ENCODE results near the gene ZP4.

The ZP4 gene

GRCh38 chr1:237858992-237859391, 31.7 kb downstream of the ZP4 start:
- TF ChIP-seq TAF1 (IDR thresholded peaks at IDR 0.05; ENCODE audit: borderline replicate concordance, insufficient read depth, low read length), result no peak
- TF ChIP-seq REST (IDR thresholded peaks at IDR 0.05; ENCODE audit: insufficient read depth in 1 of 2, low read depth in 2 of 2, low read length in 2 of 2), result no peak
- TF ChIP-seq POLR2AphosphoS5 (IDR thresholded peaks at IDR 0.05; ENCODE audit: low read depth, low read length), result no peak
- no peak for TF ChIP-seq FOXP2 (optimal IDR thresholded peaks at IDR 0.05; ENCODE audit: borderline replicate concordance, extremely low read depth, extremely low read length, insufficient read depth)
- TF ChIP-seq SIN3A (IDR thresholded peaks at IDR 0.05; ENCODE audit: borderline replicate concordance, insufficient read depth, low read length), result no peak

GRCh38 chr1:237857455-237857854, 33.3 kb downstream of the ZP4 start:
- no peak for TF ChIP-seq FOXP2 (optimal IDR thresholded peaks at IDR 0.05; ENCODE audit: borderline replicate concordance, extremely low read depth, extremely low read length, insufficient read depth)
- no peak for TF ChIP-seq REST (IDR thresholded peaks at IDR 0.05; ENCODE audit: insufficient read depth in 1 of 2, low read depth in 2 of 2, low read length in 2 of 2)
- TF ChIP-seq TAF1 (IDR thresholded peaks at IDR 0.05; ENCODE audit: borderline replicate concordance, insufficient read depth, low read length), result no peak
- no peak for TF ChIP-seq POLR2AphosphoS5 (IDR thresholded peaks at IDR 0.05; ENCODE audit: low read depth, low read length)
- no peak for TF ChIP-seq SIN3A (IDR thresholded peaks at IDR 0.05; ENCODE audit: borderline replicate concordance, insufficient read depth, low read length)

- no peak for TF ChIP-seq REST (IDR thresholded peaks at IDR 0.05; ENCODE audit: insufficient read depth in 1 of 2, low read depth in 2 of 2, low read length in 2 of 2)
- TF ChIP-seq TAF1 (IDR thresholded peaks at IDR 0.05; ENCODE audit: borderline replicate concordance, insufficient read depth, low read length), result no peak
- no peak for TF ChIP-seq POLR2AphosphoS5 (IDR thresholded peaks at IDR 0.05; ENCODE audit: low read depth, low read length)
- no peak for TF ChIP-seq FOXP2 (optimal IDR thresholded peaks at IDR 0.05; ENCODE audit: borderline replicate concordance, extremely low read depth, extremely low read length, insufficient read depth)
- no peak for TF ChIP-seq SIN3A (IDR thresholded peaks at IDR 0.05; ENCODE audit: borderline replicate concordance, insufficient read depth, low read length)
Observed at GRCh38 chr1:237852342-237852741, 38.4 kb downstream of the ZP4 start.

GRCh38 chr1:237851210-237851845, 39.4 kb downstream of the ZP4 start:
- TF ChIP-seq REST (IDR thresholded peaks at IDR 0.05; ENCODE audit: insufficient read depth in 1 of 2, low read depth in 2 of 2, low read length in 2 of 2), result no peak
- TF ChIP-seq POLR2AphosphoS5 (IDR thresholded peaks at IDR 0.05; ENCODE audit: low read depth, low read length), result no peak
- no peak for TF ChIP-seq SIN3A (IDR thresholded peaks at IDR 0.05; ENCODE audit: borderline replicate concordance, insufficient read depth, low read length)
- TF ChIP-seq TAF1 (IDR thresholded peaks at IDR 0.05; ENCODE audit: borderline replicate concordance, insufficient read depth, low read length), result no peak
- TF ChIP-seq FOXP2 (optimal IDR thresholded peaks at IDR 0.05; ENCODE audit: borderline replicate concordance, extremely low read depth, extremely low read length, insufficient read depth), result no peak

Data from PFSK-1 (cell line).